ENCODE data around the gene ABTB2. TPM values are rescaled to one million over a fixed set of nuclear protein-coding genes. Genes with fewer than 3 reads are reported as not detected.

Gene ABTB2
- total RNA-seq, 4 donors from 2014 or later = 0.79 to 4.1 (median 3.7) TPM

GRCh38 chr11:34292111-34292510, 65.7 kb downstream of the ABTB2 start:
- intact Hi-C loops (cut with DNase I) = no loop called here
- TF ChIP-seq POLR2A (IDR thresholded peaks at IDR 0.05) (no peak), CTCF (IDR thresholded peaks at IDR 0.05) (no peak)
- H3K27ac ChIP-seq = no peak overlapping the region
- no peaks in the 10 kb centered on the region for H3K4me1 ChIP-seq
- no peaks in the 10 kb centered on the region for H3K36me3 ChIP-seq
- no peaks in the 10 kb centered on the region for H3K27me3 ChIP-seq
- H3K4me3 ChIP-seq = no peak overlapping the region
- WGBS, 2 donors = 83 to 95% methylated on average over 3 of the region's 3 CpGs
- H3K9me3 ChIP-seq = no peaks in the 10 kb centered on the region
- no peak for DNase-seq

- Histone ChIP-seq H3K36me3 (no peaks in the 10 kb centered on the region), H3K4me3 (no peak overlapping the region), H3K27me3 (no peaks in the 10 kb centered on the region), H3K27ac (no peak overlapping the region), H3K9me3 (no peaks in the 10 kb centered on the region), H3K4me1 (no peaks in the 10 kb centered on the region)
- WGBS, 2 donors = 0% methylated on average over 1 of the region's 1 CpG
- intact Hi-C loops (cut with DNase I) = no loop called here
- TF ChIP-seq CTCF (IDR thresholded peaks at IDR 0.05) (no peak), POLR2A (IDR thresholded peaks at IDR 0.05) (no peak)
- DNase-seq = no peak
Measured at GRCh38 chr11:34290926-34291325, 66.9 kb downstream of the ABTB2 start.

- intact Hi-C loops (cut with DNase I) = no loop called here
- Histone ChIP-seq H3K27ac (no peak overlapping the region), H3K4me3 (no peak overlapping the region), H3K4me1 (no peaks in the 10 kb centered on the region), H3K36me3 (no peaks in the 10 kb centered on the region), H3K27me3 (no peaks in the 10 kb centered on the region), H3K9me3 (no peaks in the 10 kb centered on the region)
- DNase-seq = no peak
- no peak for TF ChIP-seq CTCF (IDR thresholded peaks at IDR 0.05)
- TF ChIP-seq POLR2A (IDR thresholded peaks at IDR 0.05) = no peak
- 42 to 51% methylated on average over 4 of the region's 7 CpGs for WGBS, 2 donors
Measured at GRCh38 chr11:34288492-34288891, 69.3 kb downstream of the ABTB2 start.

- DNase-seq = no peak
- WGBS, 2 donors = 78 to 81% methylated on average over 15 of the region's 17 CpGs
- intact Hi-C loops (cut with DNase I) = no loop called here
Measured at GRCh38 chr11:34284811-34285481, 72.9 kb downstream of the ABTB2 start.

GRCh38 chr11:34284156-34284555, 73.7 kb downstream of the ABTB2 start:
- H3K4me3 ChIP-seq = no peak overlapping the region
- intact Hi-C loops (cut with DNase I) = no loop called here
- WGBS, 2 donors = 32 to 64% methylated on average over 2 to 3 of the region's 3 CpGs

More at GRCh38 chr11:34284811-34285481, 72.9 kb downstream of the ABTB2 start:
- H3K27ac ChIP-seq = no peak overlapping the region
- H3K36me3 ChIP-seq = no peaks in the 10 kb centered on the region
- H3K27me3 ChIP-seq = no peaks in the 10 kb centered on the region
- no peaks in the 10 kb centered on the region for H3K9me3 ChIP-seq
- TF ChIP-seq POLR2A (IDR thresholded peaks at IDR 0.05) (no peak), CTCF (IDR thresholded peaks at IDR 0.05) (no peak)
- H3K4me3 ChIP-seq = no peak overlapping the region
- H3K4me1 ChIP-seq = peaks cover 0 to 7% (median 0%) of the 10 kb centered on the region in 3 donors

More at GRCh38 chr11:34284156-34284555, 73.7 kb downstream of the ABTB2 start:
- TF ChIP-seq POLR2A (IDR thresholded peaks at IDR 0.05) = no peak
- TF ChIP-seq CTCF (IDR thresholded peaks at IDR 0.05) = no peak
- Histone ChIP-seq H3K27me3 (no peaks in the 10 kb centered on the region), H3K9me3 (no peaks in the 10 kb centered on the region), H3K36me3 (no peaks in the 10 kb centered on the region), H3K4me1 (peaks cover 0 to 7% (median 0%) of the 10 kb centered on the region in 3 donors), H3K27ac (no peak overlapping the region)
- DNase-seq = no peak

All from esophagus squamous epithelium (tissue), 5 donors.